Measurements from ENCODE around the gene ZNF280B. TPM values are rescaled to one million over a fixed set of nuclear protein-coding genes. Genes with fewer than 3 reads are reported as not detected.
A peak's percentile ranks its signal among the peaks of the same experiment; 100 is the strongest.

The ZNF280B gene
- total and polyA plus RNA-seq, 9 of the 15 experiments (the other 6 are each of a cell fraction or from before 2014, with no cell fraction given), result 7.7 to 29.9 (median 20.0) TPM

- in situ Hi-C loops (cut with MboI), result no loop called here
- Histone ChIP-seq H4K20me1 (replicated peaks; ENCODE audit: control insufficient read depth, insufficient read depth, low read length) (no peaks in the 10 kb centered on the region), H3K9me1 (ENCODE audit: control insufficient read depth, insufficient read depth, low read length) (no peaks in the 10 kb centered on the region), H3K4me3 (no peak overlapping the region), H3K36me3 (ENCODE audit: control insufficient read depth, insufficient read depth, low read length) (no peaks in the 10 kb centered on the region), H2AFZ (ENCODE audit: low read depth, low read length) (no peak overlapping the region), H3K9ac (ENCODE audit: insufficient read depth in 1 of 2, low read depth in 2 of 2, low read length in 2 of 2) (no peak overlapping the region), H3K4me1 (replicated peaks in 1 of 2; ENCODE audit: control insufficient read depth in 2 of 2, insufficient read depth in 2 of 2, low read length in 2 of 2) (no peaks in the 10 kb centered on the region), H3K9me3 (replicated peaks; ENCODE audit: control insufficient read depth, insufficient read depth, low read depth, low read length) (peaks cover 8% of the 10 kb centered on the region), H3K27ac (ENCODE audit: extremely low read depth, low read depth, low read length) (no peak overlapping the region), H3K4me2 (ENCODE audit: insufficient read depth, low read length) (no peak overlapping the region), H3K27me3 (ENCODE audit: control insufficient read depth in 2 of 2, insufficient read depth in 2 of 2, low read length in 2 of 2) (peaks cover 12 to 19% of the 10 kb centered on the region in 2 experiments; a peak in 4 of 5 replicates), H3K79me2 (ENCODE audit: control insufficient read depth, insufficient read depth, low read length) (no peaks in the 10 kb centered on the region)
- ChIA-PET POLR2A (interaction anchor here (0.6 to 1.9 kb wide), 2 partner anchors 15 to 144 kb away, joined by 3 to 5 read pairs; no protein-coding TSS in a partner anchor), CTCF (ENCODE audit: low intra/inter-chr PET ratio) (no interaction called here)
- FAIRE-seq (no peak), DNase-seq (ENCODE audit: extremely low read depth in 1 of 4, low spot score in 3 of 4) (peak in 1 of 4 experiments; percentile 19), ATAC-seq (no peak)
- no TSS peak for BruUV-seq (replicated peaks)
- WGBS (ENCODE audit: insufficient coverage, low coverage, missing lambda C conversion rate), result 0% methylated on average over 3 of the region's 3 CpGs
- intact Hi-C loops (cut with micrococcal nuclease), result no loop called here
- TF ChIP-seq HLTF (IDR thresholded peaks at IDR 0.05) (no peak), ELF4 (CRISPR knock-in tag; IDR thresholded peaks at IDR 0.05) (peak; percentile 95), TSC22D4 (tag; IDR thresholded peaks at IDR 0.05) (peak; percentile 96; the same call in 1 of the 2 replicates), PRPF4 (IDR thresholded peaks at IDR 0.05; ENCODE audit: insufficient read depth, low read depth, low read length, poor library complexity, severe bottlenecking) (no peak), OTX1 (CRISPR knock-in tag; IDR thresholded peaks at IDR 0.05) (peak; percentile 96; the same call in 1 of the 2 replicates), ZNF740 (CRISPR knock-in tag; IDR thresholded peaks at IDR 0.05) (peak; percentile 53; the same call in 1 of the 2 replicates), ZNF740 (tag; IDR thresholded peaks at IDR 0.05) (no peak), DNMT1 (IDR thresholded peaks at IDR 0.05) (no peak), PCBP1 (IDR thresholded peaks at IDR 0.05; ENCODE audit: low read depth, low read length, poor library complexity, severe bottlenecking) (no peak), THRB (CRISPR knock-in tag; conservative IDR thresholded peaks at IDR 0.05) (peak; percentile 95), BRD9 (IDR thresholded peaks at IDR 0.05; ENCODE audit: low read depth, partially characterized antibody) (peak; percentile 34), HMG20A (CRISPR knock-in tag; conservative IDR thresholded peaks at IDR 0.05) (no peak), MCM5 (IDR thresholded peaks at IDR 0.05; ENCODE audit: low read depth) (no peak)
- TF ChIP-seq, protein P1, sequence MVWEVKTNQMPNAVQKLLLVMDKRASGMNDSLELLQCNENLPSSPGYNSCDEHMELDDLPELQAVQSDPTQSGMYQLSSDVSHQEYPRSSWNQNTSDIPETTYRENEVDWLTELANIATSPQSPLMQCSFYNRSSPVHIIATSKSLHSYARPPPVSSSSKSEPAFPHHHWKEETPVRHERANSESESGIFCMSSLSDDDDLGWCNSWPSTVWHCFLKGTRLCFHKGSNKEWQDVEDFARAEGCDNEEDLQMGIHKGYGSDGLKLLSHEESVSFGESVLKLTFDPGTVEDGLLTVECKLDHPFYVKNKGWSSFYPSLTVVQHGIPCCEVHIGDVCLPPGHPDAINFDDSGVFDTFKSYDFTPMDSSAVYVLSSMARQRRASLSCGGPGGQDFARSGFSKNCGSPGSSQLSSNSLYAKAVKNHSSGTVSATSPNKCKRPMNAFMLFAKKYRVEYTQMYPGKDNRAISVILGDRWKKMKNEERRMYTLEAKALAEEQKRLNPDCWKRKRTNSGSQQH (CRISPR knock-in tag; IDR thresholded peaks at IDR 0.05), result peak; percentile 97
- TF ChIP-seq, protein P2, sequence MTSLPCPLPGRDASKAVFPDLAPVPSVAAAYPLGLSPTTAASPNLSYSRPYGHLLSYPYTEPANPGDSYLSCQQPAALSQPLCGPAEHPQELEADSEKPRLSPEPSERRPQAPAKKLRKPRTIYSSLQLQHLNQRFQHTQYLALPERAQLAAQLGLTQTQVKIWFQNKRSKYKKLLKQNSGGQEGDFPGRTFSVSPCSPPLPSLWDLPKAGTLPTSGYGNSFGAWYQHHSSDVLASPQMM (CRISPR knock-in tag; IDR thresholded peaks at IDR 0.05), result 0 out of 2 replicates have a peak, but pooled peaks have one; percentile 4
- TF ChIP-seq, protein P3, sequence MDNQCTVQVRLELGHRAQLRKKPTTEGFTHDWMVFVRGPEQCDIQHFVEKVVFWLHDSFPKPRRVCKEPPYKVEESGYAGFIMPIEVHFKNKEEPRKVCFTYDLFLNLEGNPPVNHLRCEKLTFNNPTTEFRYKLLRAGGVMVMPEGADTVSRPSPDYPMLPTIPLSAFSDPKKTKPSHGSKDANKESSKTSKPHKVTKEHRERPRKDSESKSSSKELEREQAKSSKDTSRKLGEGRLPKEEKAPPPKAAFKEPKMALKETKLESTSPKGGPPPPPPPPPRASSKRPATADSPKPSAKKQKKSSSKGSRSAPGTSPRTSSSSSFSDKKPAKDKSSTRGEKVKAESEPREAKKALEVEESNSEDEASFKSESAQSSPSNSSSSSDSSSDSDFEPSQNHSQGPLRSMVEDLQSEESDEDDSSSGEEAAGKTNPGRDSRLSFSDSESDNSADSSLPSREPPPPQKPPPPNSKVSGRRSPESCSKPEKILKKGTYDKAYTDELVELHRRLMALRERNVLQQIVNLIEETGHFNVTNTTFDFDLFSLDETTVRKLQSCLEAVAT (IDR thresholded peaks at IDR 0.05), result peak; percentile 28 to 72; a peak in 1 of 4 replicates
Measured at GRCh38 chr22:22454997-22455396, 53.5 kb downstream of the ZNF280B start.

Data from K562 (cell line).